ENCODE data around the gene SERPINH1.
A peak's percentile ranks its signal among the peaks of the same experiment; 100 is the strongest.

The SERPINH1 gene

DNA sequence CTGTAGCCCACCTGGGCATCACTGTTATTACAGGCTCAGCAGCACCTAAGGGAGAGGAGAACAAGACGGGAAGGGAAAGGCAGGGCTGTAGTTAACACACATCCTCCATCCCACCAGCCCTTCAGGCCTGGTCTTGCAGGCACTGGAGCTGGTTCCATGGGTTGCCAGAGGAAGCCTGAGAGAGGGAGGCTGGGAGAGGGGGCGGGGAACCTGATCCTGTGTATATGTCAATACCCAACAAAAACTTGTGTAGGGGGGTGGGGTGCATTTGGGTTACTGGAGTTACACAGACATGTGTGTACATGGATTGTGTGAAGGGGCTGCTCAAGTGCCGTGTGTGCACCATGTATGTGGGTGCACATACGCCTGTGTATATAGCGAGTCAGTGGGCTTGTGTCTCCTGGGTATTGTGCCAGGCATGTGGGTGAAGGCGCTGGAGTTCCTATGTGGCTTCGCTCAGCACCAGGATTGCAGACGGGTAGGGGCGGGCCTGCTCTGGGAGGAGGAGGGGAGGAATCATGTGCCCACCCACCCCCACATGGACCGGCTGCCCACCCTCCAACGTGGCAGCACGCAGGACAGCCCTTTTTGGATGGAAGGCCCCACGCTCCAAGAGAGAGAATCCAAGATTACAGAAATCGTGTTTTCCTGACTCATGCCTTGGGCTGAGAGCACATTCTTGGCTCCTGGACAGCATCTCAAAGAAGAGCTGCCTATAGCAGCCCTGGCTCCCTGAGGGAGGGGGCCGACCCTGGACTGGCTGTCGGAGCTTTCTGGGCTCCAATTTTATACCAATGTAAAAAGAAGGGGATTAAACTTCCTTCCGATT is 4.2 kb upstream of the SERPINH1 start:
- DNase-seq, result no peak

DNA sequence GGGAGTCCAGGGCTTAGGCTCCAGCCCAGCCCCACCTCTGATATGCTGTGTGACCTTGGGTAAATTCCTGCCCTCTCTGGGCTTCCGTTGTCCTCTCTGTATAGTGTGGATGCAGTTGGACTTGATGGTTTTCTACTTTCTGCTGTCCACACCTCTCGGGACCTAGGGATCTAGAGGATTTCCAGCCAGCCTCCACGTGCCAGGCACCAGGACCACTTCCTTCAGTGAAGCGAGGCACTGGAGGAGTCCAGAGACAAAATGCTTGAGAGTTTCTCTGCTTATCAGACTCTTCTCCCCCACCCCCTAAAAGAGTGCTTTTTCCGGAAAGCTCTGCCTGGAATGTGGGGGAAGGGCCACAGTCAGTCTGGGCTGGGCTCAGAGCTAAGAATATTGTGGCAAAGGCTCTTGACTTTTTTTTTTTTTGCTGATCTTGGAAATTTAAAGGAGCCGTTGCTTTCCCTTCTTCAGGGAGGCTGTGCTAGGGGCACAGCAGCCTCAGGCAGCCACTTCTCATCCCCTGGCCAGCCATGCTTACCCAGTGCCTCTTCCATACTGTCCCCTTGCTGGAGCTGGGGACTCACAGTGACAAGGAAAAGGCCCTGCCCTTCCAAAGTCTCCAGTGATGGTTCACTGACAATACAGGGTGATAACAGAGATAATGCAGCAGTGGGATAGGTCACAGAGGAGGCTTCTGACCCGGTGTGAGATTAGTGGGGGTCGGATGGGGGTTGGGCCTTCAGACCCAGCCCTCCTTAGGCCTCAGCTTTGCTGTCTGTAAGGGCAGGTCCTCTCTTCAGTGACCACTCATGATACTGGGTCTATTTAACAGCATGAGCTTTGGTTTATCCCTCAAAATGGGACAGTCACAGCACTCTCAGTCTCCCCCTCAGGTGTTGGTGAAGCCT is 2.9 kb upstream of the SERPINH1 start:
- DNase-seq, result peak; percentile 79

DNA sequence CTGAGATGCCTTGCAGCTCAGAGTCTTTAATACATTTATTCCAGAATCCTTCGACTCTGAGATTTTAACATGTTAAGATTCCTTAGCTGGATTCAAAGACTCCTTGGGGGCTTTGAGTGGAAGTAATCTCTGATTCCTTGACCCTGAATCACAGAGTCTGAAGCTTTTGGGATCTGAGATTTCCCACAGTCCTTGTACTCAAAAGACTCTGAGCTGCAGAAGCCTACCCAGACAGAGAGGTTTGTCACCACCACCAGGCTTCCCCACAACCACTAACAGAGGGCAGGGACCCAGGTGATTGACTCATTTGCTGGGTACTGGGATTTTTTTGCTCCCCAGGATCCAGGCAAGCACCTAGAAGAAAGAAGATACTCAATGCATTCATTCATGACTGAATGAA is 1.4 kb upstream of the SERPINH1 start:
- DNase-seq, result no peak

DNA sequence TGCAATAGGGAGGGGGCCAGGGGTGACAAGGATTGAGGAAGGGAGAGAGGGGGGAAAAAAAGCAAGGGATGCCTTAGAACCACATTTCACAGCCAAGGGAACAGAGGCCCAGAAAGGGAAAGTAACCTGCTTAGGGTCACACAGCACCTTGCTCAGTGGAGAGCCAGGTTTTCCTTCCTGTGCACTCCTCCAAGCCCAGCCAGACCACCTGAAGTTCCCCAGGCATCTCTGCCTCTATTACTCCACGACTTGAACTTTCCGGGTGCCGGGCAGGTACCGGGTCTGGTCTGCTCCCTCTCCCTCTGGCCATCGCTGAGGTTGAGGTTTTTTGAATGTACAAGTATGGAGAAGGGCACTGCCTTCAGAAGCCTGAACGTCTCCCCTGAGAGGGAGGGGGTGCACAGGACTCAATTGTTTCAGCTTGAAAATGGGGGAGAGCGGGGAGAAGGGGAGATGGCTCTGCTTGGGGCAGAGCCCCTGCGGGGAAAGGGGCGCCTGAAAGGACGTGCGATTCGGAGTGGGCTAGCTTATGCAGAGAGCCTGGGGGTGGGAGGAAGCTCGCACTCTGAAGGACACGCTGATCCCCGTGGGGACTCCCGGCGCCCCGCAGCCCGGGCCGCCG is 516 bp upstream of the SERPINH1 start:
- DNase-seq, result no peak

- DNase-seq, result peak; percentile 92
These were observed 907 bp downstream of the SERPINH1 start for GRCh38 chr11:75562836-75563484.

DNA sequence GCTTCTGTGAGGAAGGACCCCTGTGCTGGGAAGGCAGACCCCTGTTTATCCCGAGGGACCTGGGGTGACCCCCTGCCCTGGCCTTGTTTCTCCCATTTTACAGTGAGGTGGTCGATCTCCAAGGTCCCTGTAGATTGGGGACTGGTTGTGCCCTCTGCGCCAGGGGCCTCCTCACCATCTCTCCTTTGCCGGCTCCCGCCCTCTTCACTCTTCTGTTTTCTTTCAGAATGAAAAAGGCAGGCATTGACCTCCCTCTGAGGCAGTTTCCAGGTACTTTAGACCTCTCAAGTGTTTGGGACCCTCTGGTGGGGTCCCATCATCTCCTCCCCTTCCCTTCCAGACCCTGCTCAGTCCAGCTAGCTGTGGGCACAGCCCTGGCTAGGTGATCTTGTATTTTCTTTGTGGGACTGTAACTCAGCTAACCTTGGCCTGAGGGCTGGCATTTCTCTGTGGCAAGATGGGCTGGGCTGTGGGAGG is 1.5 kb downstream of the SERPINH1 start:
- no peak for DNase-seq

DNA sequence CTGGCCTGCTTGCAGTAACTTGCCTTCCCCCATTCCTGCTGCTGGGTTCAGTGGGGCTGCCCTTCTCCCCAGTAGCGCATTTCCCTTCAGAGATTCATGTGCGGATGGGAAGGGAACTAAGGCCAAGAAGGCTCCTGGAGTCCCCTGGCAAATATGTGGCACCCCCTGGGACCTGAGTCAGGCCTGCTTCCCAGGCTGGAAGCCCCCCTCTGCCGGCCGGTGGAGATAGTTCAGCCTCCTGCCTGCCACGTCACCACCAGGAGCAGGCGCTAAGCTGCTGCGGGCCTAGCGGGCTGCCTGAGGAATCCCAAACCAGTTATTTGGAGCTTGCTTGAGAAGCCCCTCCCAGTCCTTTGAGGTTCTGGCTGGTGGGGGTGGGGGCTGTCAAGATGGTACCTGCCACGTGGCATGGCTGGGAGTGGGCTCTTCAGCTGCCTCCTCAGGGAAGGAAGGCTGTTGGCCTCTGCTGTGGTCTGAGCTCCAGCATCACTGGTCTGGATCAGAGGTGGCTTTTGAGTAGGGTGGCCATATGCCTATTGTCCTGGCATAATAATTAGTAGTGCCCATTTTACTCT is 2.0 kb downstream of the SERPINH1 start:
- peak; percentile 97 for DNase-seq

DNA sequence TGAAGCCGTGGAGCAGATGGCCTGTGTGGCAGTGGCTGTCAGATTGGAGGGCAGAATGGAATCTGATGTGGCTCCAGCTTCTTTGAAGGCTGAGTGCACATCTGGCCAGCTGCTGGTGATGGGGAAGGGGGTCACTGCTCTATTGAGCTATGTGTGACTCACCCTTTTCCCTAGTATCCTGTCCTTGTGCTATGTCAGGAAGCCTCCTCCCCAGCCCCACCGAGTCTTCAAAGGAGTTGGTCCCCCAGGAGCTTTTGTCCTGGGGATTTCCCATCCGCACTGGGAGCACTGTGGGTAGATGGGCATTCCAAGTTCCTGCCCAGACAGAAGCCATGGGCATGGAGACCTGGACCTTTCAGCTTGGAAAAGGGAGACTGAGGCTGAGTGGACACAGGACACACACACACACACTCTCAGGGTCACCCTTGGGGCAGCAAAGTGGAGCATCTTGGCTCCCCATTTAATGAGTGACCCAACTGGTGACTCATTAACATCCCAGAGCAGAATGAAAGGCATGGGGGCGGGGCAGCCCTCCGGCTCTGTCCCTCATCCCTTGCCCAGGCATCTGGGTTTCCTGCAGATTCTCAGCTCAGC is 3.3 kb downstream of the SERPINH1 start:
- DNase-seq, result peak; percentile 81

DNA sequence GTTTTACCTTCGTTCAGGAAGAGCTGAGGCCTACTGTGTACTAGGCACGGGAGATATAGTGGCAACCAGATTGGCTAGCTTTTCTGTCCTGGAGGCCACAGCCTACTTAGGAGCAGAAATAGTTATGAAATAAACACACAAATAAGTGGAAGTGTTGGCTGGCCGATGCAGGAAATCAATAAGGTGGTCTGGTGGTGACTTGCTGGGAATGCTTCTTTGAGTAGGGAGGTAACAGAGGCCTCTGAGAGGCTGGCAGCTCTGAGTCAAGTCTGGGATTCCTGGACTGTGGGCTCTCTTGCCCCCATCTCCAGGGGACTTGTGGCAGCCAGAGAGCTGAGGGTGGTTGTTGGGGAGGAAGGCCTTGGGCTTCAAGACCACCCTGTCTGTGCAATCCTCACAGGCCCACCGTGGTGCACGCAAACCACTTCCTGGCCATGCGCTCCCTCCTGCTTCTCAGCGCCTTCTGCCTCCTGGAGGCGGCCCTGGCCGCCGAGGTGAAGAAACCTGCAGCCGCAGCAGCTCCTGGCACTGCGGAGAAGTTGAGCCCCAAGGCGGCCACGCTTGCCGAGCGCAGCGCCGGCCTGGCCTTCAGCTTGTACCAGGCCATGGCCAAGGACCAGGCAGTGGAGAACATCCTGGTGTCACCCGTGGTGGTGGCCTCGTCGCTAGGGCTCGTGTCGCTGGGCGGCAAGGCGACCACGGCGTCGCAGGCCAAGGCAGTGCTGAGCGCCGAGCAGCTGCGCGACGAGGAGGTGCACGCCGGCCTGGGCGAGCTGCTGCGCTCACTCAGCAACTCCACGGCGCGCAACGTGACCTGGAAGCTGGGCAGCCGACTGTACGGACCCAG is 4.1 kb downstream of the SERPINH1 start:
- no peak for DNase-seq

- no peak for DNase-seq
These were observed 4.8 kb downstream of the SERPINH1 start for GRCh38 chr11:75566763-75567279.

GRCh38 chr11:75567971-75568370 is 5.9 kb downstream of the SERPINH1 start:
- DNase-seq, result no peak

- DNase-seq, result no peak
These were observed 6.7 kb downstream of the SERPINH1 start for GRCh38 chr11:75568616-75569219.

GRCh38 chr11:75570559-75571139 is 8.6 kb downstream of the SERPINH1 start:
- no peak for DNase-seq

- no peak for DNase-seq
These were observed 9.6 kb downstream of the SERPINH1 start for GRCh38 chr11:75571625-75572024.

GRCh38 chr11:75572744-75573143 is 10.7 kb downstream of the SERPINH1 start:
- DNase-seq, result no peak

GRCh38 chr11:75574698-75575602 is 12.9 kb downstream of the SERPINH1 start:
- no peak for DNase-seq

DNA sequence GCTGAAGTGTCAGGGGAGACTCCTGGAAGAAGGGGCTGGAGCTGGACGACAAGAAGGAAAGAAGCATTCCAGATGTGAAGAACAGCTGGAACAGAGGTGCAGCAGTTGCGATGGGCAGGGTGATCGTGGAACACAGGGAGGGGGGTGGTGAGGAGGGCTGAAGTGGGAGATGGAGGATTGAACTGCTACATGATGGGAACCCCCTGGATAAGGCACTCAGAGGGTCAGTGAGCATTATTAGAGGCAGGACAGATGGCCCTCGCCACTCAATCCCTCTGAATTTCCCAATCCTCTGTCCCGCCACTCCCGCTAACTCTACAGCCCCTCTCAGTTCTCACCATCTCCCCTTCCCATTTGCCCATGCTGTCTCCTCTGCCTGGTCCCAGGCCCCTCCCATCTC is 14.0 kb downstream of the SERPINH1 start:
- DNase-seq, result no peak

DNA sequence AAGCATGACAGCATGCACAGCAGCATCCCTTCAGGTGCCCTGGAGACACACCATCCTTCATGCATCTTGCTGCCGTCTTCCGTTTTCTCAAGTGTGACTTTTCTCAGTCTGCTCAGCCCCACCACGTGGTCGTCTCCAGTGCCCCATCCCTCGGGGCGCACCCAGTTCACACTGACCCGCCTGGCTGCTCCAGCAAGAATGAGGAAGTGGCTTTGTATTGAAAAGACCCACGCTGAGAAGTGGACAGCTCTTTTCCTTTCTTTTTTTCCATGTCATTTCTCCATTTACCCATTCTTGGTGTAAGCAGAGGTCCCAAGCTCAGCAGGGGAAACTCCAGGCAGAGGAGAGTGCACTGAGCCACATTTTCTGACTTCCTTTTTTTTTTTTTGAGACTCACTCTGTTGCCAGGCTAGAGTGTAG is 14.5 kb downstream of the SERPINH1 start:
- peak; percentile 82 for DNase-seq

DNA sequence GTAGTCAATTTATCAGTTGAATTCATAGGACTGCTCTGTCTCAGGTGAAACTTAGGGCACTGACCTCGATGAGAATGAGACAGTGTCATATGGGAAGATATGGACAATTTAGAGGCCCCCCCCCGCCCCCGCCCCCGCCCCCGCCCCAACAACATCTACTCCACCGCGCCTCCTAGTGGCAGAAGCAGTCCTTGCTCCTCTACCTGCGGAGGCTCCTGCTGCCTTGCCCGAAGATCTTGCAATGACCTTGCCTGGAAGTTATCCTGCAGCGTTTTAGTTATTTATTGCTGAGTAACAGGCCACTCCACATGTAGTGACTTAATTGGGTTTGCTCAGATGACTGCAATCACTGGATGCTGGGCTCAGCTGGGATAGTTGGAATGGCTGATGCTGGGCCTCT is 15.2 kb downstream of the SERPINH1 start:
- DNase-seq, result no peak
